GM12891 (cell line): Measurements from ENCODE around the gene SHISA6.

Experiments used
- POLR2A ChIP-seq: IDR thresholded peaks from 2 replicates; pipeline ENCODE4 v1.6.1; 2011; ENCODE audit warnings: low read depth, low read length, control low read depth
- POLR2AphosphoS5 ChIP-seq: IDR thresholded peaks from 2 replicates; pipeline ENCODE4 v1.6.1; 2011; ENCODE audit warnings: low read depth, low read length, control low read depth
- TAF1 ChIP-seq: IDR thresholded peaks from 2 replicates; pipeline ENCODE4 v1.6.1; 2011; ENCODE audit warnings: low read depth, low read length, control low read depth

- TF ChIP-seq TAF1 (no peak), POLR2A (no peak), POLR2AphosphoS5 (no peak)
Measured at GRCh38 chr17:11366272-11366850, 125.3 kb downstream of the SHISA6 start.
